ENCODE data around the gene FNBP1L. TPM values are rescaled to one million over a fixed set of nuclear protein-coding genes. Genes with fewer than 3 reads are reported as not detected.

Gene FNBP1L
- total and polyA plus RNA-seq, 2 of the 8 experiments (the other 6 are each of a cell fraction or from before 2014, with no cell fraction given): 48.9 to 95.9 TPM

DNA sequence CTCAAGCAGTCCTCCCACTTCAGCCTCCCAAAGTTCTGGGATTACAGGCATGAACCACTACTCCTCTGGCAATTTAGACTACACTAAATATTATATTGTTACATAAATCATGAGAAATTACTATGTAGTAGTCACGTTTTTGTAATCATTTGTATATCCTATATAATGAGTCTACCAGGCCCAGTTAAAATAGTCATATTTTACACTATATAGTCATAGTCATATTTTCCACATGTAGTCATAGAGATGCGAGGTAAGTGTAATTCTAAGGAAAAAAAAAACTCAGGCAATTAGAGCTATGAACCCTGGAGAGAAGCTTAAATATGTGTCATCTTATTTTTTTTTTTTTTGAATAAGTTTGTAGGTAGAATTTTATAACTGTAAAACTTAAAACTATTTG lies 90.0 kb downstream of the FNBP1L start (continued):
- TF ChIP-seq, protein P1, sequence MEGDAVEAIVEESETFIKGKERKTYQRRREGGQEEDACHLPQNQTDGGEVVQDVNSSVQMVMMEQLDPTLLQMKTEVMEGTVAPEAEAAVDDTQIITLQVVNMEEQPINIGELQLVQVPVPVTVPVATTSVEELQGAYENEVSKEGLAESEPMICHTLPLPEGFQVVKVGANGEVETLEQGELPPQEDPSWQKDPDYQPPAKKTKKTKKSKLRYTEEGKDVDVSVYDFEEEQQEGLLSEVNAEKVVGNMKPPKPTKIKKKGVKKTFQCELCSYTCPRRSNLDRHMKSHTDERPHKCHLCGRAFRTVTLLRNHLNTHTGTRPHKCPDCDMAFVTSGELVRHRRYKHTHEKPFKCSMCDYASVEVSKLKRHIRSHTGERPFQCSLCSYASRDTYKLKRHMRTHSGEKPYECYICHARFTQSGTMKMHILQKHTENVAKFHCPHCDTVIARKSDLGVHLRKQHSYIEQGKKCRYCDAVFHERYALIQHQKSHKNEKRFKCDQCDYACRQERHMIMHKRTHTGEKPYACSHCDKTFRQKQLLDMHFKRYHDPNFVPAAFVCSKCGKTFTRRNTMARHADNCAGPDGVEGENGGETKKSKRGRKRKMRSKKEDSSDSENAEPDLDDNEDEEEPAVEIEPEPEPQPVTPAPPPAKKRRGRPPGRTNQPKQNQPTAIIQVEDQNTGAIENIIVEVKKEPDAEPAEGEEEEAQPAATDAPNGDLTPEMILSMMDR (IDR thresholded peaks at IDR 0.05; ENCODE audit: control extremely low read depth in 1 of 3, insufficient read depth in 1 of 3, low read depth in 1 of 3, low read length in 3 of 3): no peak
- TF ChIP-seq GTF2F1 (IDR thresholded peaks at IDR 0.05; ENCODE audit: borderline replicate concordance, low read depth, low read length) (no peak), TCF12 (IDR thresholded peaks at IDR 0.05; ENCODE audit: low read depth, low read length) (no peak), BCL11A (IDR thresholded peaks at IDR 0.05; ENCODE audit: low read depth in 2 of 2, low read length in 2 of 2) (no peak), GABPA (IDR thresholded peaks at IDR 0.05; ENCODE audit: borderline replicate concordance, insufficient read depth, low read length) (no peak)

Data from H1 (cell line).